HG02943 (cell line): Measurements from ENCODE around the gene DERL2.

Source experiments
- ATAC-seq: cut with Tn5 transposase; IDR thresholded peaks from one replicate; pipeline ENCODE4 v1.9.1; 2021; ENCODE audit warnings: mild to moderate bottlenecking, low read depth, moderate library complexity; ENCODE audit not compliant: unreplicated experiment

DERL2 gene

DNA sequence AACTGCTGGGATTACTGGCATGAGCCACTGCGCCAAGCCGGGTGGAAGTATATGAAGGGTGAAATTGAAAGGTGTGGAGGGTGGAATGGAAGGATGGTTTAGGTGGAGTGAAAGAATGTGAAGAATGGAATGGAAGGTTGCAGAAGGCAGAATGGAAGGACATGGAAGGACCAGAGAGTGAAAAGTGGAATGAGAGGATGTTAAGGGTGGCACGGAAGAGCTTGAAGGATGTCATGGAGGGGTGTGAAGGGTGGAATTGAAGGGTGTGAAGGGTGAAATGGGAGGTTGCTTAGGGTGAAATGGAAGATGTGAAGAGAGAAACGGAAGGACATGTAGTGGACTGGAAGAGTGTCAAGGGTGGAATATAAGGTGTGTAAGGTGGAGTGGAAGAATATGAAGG, 16.6 kb upstream of the DERL2 start:
- ATAC-seq: no peak

DNA sequence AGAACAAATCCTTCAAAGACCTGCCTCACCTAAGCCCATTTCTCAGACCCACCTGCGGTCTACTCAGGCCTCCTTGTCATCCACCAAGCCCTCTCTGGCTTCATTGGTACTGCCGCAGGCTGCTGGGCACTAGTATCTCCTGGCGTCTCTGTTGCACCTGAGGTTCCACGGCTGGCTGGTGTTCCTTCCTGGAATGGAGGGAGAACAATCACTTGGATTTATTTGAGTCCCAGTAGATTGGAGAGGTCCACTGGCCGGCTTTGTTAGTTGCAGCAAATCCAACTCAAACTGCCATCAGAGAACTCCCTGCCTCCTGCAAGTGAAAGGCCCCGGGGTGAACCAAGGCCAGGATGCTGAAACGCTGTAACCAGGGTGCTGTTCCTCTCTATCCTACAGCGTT, 15.7 kb upstream of the DERL2 start:
- ATAC-seq: no peak

DNA sequence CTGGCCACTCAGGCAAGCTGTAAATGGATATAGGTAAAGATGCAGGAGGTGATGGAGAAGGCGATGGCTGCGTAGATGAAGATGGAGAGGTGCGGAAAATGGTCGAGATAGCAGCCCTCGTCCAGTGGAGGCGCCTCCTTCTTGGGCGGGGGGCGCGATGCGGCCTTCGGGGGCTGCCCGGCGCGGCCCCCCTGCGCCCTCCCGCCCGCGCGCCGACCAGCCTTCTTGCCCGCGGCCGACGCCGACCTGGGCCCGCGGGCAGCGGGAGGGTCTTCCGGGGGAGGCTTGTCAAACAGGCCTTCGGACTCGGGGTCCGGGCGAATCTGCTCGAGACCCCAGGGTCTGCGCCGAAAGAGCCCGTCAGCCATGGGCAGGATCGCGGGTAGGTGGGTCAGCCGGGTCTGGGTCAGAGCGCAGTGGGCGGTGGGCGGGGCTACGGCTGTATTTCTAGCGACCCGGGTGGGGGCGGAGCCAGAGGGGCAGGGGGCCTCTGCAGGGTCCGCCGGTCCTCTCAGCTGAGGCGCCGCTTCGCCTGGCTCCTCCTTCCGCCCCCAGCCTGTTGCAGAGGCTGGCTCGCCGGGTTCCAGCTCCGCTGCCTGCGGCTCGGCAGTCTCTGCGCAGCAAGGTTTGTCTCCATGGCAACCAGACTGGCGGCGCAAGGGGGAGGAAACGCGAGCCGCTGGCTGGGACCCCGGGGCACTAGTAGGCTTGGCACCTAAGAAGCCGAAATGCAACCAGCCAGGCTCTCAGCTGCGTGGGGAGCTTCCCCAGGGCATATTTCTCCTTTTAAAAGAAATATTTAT, 14.8 kb upstream of the DERL2 start:
- no peak for ATAC-seq

DNA sequence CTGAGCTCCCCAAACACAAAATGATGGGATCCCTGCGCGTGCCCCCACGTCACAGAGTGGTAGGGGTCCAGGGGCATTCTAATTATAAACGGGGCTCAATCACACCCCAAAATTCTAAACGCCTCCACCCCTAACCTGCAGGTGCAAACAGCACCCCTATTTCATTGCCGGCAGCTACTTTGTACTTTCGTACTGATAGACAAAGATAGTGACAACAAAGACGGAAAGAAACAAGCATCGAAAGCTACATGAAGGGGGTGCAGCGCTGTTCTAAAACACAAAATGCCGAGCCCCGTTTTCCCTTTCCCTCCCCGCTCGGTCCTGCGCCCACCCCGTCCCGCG, 14.2 kb upstream of the DERL2 start:
- no peak for ATAC-seq

DNA sequence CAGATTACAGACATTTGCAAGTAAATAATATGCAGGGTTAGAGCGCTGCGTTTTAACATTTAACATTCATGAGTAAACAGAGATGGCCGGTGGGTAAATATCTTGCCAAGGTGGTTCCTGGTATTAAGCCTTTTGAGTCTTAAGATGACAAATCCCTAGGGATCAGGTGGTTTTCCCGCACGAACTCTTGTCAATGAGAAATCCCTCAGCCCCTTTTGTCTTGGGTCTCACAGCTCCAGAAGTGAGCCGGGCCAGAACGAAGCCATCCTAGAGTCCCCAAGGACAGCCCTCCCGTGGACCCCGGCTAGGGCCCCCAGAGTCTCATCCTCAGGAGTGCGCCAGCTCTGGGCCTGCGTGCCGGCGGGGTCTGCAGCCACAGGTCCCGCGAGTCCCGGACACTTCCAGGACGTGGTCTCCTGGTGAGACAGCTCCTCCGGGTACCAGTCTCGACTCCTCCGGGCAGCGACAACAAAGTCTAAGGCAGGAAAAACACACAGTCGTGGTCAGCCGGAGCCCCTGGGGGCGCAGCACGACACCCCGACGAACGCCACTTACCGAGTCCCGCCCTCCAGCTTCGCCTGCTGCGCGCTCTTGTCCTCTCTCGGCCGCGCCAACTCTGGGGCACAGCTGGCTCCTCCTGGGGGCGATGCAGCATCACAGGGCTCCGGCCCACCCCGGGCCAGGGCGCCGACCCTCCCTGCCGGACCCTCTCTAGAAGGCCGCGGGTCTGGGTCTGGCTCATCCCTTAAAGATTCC, 13.7 kb upstream of the DERL2 start:
- no peak for ATAC-seq

DNA sequence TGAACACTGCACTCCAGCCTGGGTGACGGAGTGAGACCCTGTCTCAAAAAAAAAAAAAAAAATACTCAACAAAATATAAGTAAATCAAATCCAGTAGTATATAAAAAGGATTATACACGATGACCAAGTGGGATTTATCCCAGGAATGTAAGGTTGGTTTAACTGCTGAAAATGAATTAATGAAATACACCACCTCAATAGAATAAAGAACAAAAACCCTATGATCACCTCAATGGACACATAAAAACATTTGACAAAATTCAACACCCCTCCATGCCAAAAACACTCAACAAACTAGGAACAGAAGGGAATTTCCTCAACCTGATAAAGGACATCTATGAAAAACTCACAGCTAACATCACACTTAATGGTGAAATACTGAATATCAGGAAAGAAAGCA, 7.0 kb upstream of the DERL2 start:
- no peak for ATAC-seq

DNA sequence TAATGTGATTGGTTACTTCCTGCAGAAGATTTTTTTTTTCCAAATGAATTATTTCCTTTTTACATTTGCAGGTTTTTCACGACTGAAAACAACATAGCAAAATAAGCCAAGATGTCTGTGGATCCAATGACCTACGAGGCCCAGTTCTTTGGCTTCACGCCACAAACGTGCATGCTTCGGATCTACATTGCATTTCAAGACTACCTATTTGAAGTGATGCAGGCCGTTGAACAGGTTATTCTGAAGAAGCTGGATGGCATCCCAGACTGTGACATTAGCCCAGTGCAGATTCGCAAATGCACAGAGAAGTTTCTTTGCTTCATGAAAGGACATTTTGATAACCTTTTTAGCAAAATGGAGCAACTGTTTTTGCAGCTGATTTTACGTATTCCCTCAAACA, 2.8 kb upstream of the DERL2 start:
- ATAC-seq: no peak

DNA sequence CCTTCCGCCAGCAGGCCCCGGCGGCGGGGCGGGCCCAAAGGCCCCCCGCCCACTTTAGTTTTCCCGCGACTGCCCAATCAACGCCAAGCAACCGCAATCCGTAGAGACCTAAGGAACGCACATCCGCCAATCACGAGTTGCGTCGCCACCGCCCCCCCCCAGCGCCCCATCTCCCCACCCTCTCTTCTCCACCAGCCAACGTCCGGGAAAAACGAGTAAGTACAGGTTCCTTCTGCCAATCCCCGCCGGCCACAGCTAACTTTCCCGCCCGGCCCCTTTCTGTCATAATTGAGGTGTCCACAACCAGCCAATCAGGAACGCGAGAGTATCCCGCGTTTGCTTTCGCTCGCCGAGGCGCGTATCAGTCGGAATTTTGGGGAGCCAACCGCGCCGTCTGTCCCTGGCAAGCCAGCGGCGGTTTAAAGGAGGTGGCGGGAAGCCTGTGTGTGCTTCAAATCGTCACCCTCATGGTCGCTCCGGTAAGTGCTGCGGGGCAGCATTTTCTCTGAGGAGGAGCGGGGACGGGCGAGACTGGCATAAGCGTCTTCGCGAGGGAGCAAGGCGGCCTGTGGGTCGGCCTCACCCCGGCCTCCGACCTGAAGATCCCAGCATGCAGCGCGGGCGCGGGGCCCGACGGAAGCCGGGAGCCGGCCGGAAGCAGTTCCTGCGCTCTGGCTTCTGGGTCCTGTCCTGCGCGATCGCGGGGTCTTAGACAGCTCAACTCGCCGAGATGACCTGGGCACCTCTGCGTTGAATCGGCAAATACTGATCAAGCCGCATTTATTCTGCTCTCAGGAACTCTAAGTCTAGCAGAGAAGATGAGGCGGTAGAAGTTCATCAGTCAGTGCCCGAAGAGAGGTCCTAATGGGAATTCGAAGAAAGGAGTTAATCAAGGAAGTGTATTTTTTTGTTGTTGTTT, 487 bp upstream of the DERL2 start, which contains the start of gene MIS12:
Gene MIS12, plus strand, starts transcription at position 361 of the 919 bp plus-strand sequence. CDS start 2,297 bp downstream, outside the sequence.
- peak; percentile 88 for ATAC-seq

DNA sequence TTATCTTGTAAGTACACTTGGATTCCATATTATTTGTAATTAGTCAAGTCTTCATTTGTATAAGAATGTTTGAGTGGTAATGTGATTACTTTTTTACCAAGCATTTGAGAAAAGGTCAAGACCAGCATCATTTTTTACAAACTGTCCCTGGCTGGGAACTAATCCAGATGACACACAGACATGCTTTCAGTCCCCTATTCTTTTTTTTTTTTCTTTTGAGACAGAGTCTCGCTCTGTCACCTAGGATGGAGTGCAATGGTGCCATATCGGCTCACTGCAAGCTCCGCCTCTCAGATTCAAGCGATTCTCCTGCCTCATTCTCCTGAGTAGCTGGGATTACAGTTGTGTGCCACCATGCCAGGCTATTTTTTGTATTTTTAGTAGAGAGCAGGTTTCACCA, 4.5 kb downstream of the DERL2 start:
- ATAC-seq: no peak

DNA sequence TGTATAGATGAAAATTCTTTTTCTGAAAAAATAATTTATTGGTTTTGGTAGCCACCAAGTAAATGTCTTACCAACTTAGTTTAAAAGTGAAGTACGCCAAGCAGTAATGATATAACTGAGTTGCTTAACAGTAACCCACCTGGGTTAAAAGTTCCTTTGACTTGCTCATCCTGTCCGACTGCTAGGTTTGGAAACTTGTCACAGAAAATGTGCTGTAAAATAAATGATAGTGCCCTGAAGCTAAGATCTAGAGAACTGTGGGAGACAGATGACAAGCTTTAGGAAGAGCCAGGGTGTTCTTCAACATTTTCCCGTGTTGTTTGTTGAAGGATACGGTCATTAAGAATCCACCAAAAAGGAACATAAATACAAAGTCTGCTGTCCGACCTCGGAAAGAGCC, 5.0 kb downstream of the DERL2 start:
- ATAC-seq: no peak

DNA sequence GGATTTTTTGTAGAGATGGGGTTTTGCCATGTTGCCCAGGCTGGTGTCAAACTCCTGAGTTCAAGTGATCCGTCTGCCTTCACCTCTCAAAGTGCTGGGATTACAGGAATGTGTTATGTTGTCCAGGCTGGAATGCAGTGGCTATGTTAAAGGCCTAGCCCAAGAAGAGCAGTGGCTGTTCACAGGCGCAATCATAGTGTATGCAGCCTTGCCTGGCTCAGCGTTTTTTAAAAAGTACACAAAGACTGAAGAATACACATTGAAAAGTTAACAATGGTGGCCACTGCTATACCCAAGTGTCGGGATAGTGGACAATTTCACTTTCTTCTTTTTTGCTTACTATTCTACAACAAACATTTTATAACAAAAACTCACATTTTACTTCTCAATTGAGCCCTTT, 7.0 kb downstream of the DERL2 start:
- no peak for ATAC-seq

DNA sequence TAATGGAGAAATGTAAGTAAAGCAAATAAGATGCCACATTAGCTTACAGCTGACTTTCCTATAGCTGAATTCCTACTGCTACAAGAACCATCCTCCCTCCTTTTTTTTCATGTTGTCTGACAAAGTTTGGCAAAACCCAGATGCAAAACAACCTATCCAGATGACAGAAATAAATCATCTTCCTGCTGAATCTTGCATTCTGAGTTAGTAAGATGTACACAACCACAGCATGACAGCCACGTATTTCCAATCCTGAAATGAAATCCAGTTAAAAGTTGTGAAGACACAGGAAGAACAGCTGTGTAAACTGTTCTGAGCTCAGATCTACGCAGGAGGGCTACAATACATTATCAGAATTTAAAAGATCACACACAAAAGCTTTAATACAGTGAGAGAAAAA, 12.1 kb downstream of the DERL2 start:
- no peak for ATAC-seq

DNA sequence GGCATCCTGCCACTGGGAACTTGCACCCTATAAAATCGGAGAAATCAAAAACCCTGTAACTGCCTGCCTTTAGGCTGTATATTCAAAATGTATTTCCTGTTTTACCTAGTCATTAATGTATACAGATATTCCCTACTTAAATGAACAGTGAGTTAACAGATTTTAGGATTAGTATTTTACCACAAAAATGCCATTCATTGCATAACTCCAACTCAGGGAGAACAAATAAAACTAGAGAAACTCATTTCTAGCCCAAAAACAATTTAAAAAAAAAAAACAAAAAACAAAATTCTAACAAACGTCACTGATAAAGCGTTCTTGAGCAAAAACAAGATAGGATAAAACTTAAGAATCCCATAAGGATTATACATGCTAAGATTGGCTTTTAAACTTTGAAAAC, 13.5 kb downstream of the DERL2 start:
- no peak for ATAC-seq

DNA sequence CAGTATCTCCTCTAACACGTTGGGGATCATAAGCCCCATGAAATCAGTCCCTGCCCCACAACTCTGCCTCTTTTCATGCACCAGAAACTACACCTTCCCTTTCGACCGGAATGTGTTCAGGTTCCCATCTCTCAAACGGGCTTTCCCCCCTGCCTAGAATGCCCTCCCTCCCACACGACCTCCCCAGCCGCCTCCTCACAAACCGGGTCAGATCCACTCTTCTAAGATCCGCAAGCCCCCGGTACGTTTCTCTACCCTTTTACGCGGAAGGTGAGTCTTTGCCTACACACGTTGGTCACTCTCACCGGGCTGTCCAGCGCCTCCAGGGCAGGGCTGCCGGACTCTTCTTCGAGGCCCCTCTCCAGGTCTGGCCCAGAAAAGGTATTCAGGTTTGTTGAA, 17.9 kb downstream of the DERL2 start:
- ATAC-seq: no peak

DNA sequence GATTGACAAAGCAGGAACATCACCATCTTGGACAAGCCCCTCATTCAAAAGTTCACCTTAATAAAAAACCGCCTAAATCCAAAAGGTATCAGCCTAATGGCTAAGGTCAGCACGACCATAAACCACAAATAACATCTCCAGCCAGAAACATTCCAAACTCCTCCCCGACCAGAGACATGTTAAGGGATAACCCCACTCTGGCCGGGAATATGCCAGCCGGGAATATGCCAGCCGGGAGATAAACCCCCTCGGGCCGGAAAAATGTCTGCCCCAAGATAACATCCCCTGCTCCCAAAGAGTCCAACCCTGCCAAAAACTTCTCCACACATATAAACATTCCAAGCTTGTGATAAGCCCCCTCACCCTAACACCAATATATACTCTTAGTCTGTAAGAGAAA, 18.6 kb downstream of the DERL2 start:
- ATAC-seq: no peak

DNA sequence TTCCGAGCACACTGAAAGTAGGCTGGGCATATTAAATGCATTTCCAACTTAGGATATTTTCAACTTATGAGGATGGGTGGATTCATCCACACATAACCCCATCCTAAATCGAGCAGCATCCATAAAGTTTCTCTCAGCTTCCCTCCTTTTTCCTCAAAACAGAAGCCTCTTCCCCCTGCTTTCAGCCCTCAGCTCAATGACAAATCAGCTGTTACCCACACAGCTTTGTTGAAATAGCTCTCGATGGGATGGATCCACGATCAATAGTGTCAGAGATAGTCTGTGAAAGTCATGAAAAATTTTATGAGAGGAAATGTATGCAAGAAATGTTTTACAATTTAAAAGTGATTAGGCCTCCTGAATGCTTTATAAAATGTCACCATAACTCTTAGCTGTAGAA, 19.7 kb downstream of the DERL2 start:
- no peak for ATAC-seq

DNA sequence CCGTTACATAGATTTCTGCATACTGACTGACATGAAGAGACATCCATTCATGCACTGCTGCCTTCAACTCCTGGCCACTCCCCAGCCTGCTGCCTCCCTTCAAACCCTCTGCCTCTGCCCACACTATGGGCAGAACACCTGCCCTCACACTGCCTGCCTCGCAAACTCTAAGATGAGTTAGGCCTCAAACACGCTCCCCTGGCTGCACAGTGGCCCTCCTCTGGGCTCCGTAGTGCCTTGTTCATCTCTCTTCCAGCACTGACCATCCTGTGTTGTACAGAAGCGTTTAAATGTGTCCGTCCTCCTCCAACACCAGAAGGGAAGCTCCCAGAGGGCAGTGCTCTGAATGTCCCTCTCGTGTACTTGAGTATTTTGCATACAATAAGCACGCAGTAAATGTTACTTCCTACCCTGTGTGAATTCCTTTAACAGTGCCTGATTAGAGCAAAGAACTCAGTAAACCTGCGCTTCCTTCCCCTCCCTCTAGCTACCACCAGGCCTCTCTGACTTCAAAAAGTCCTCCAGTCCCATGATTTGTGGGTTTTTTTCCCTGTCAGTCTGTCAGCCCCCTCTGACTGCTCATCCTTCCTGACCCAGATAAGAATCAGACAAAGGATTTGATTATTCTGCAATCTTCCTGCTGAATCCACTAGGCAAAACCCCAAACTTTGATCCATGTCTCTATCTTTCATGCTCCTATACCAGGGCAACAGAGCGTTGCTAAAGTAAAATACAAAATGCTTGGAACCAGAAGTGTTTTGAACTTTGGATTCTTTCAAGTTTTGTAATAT, 21.1 kb downstream of the DERL2 start:
- ATAC-seq: no peak

DNA sequence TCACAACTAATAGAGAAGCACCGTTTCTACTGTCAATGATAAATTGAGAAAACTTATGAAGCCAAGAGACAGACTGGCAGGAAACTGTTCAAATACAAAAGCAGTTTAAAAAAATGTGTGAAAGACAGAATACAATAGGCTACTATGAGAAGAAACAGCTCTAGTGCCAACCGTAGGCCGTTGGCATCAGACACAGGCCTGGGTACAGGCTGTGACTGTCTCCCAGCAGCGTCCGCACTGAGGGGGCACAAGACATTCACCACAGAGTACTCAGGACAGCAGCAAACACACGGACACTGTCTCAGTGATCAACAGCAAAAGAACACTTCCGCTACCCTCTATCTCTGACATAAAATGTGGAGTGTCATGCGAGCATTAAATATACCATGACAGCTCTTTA, 39.2 kb downstream of the DERL2 start:
- ATAC-seq: no peak

DNA sequence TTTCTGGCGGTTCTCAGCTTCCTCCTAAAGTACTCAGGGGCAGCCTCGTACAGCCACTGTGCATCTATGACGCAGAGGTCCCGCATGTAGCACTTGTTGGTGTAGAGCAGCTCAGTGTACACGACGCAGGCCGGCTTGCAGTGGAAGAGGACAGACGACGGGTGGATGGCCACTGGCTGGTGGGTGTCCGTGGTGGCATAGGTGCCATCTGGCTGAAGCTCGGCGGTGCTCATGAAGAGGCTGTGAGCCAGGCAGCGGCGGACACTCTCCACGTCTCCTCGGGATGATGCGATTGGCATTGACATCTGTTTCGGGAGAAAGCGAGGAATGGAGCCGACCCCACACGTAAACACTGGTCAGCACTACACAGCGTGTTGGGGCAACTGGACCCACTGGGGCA, 41.8 kb downstream of the DERL2 start:
- no peak for ATAC-seq

DNA sequence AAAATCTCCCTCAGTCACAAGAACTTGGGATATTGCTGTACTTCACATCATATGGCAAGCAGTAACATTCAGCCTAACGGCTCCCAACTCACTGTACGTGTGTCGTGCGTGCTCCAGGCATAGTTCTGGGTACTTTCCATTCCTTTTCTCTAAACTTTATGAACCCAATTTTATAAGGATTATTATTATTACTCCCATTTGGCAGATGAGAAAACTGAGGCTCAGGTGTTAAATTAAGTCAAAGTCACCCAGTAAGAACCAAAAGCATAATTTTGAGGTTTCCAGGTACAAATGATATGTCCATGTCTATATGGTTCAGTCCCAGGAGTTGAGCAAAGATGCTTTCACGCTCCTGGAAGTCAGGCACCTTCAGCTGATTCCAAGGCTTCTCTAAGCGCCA, 42.2 kb downstream of the DERL2 start:
- no peak for ATAC-seq
